Endothelial cell of umbilical vein (primary cell): ENCODE results near the gene VAPB. TPM values are rescaled to one million over a fixed set of nuclear protein-coding genes. Genes with fewer than 3 reads are reported as not detected.

Experiments
- BruUV-seq: library from RNA; stranded (reverse); fragments of 400-500 nt; replicated peaks from 2 replicates; lab custom pipeline; 2021; lab: Mats Ljungman, UMichigan
- CTCF ChIA-PET: fragments of 300-600, 350-600 bp; sonication (Branson Sonifier 250); formaldehyde crosslinking; loops from one replicate; lab custom pipeline; 2021; ENCODE audit warnings: antibody characterized with exemption, inconsistent platforms; lab: Charles Lee
- POLR2A ChIA-PET: fragments of 300-600, 350-600 bp; sonication (Branson Sonifier 250); formaldehyde crosslinking; loops from one replicate; lab custom pipeline; 2021; ENCODE audit warnings: antibody characterized with exemption, inconsistent platforms; lab: Charles Lee
- DNase-seq: peaks from one replicate; pipeline ENCODE4 v3.0.0-alpha.2; 2011; ENCODE audit warnings: low read depth, low spot score
- FAIRE-seq: peaks from 2 replicates; lab custom pipeline; 2011; peaks lifted over from hg19 to GRCh38; lab: Jason Lieb, UNC
- H2AFZ ChIP-seq: 2 replicates; pipeline ENCODE4 v1.6.0; 2012; ENCODE audit warnings: low read depth, low read length, control low read depth, inconsistent platforms
- H3K27ac ChIP-seq: 2 replicates; pipeline ENCODE4 v1.5.1; 2011; ENCODE audit warnings: low read depth, mild to moderate bottlenecking, control low read depth, low read length, moderate library complexity; ENCODE audit not compliant: insufficient read depth
- H3K27me3 ChIP-seq, 2 experiments: 2 replicates each; pipeline versions ENCODE4 v1.6.0 to v1.6.1; 2011; ENCODE audit warnings: low read length in 2 of 2, mixed read lengths in 1 of 2; ENCODE audit not compliant: control insufficient read depth in 2 of 2, insufficient read depth in 2 of 2
- H3K36me3 ChIP-seq, 2 experiments: 2 replicates in 1 of 2; 3 replicates in 1 of 2; pipeline ENCODE4 v1.5.1; 2011; ENCODE audit warnings: low read length in 2 of 2, mild to moderate bottlenecking in 1 of 2, moderate library complexity in 1 of 2; ENCODE audit not compliant: control insufficient read depth in 2 of 2, insufficient read depth in 2 of 2; ENCODE audit errors: extremely low read depth in 1 of 2
- H3K4me1 ChIP-seq: 3 replicates; pipeline ENCODE4 v1.5.1; 2011; ENCODE audit warnings: mild to moderate bottlenecking, low read length; ENCODE audit not compliant: control insufficient read depth, insufficient read depth; ENCODE audit errors: extremely low read depth
- H3K4me2 ChIP-seq: 2 replicates; pipeline ENCODE4 v1.6.1; 2011; ENCODE audit warnings: low read length, control low read depth, mixed read lengths; ENCODE audit not compliant: insufficient read depth
- H3K4me3 ChIP-seq, 3 experiments: fragments of 200-600 bp in 1 of 3; sonication (generic), shearing (Covaris generic) in 1 of 3; replicated peaks in 1 of 3; 2 replicates each; pipeline ENCODE4 v1.5.1; 2011 to 2016; ENCODE audit warnings: control low read depth in 3 of 3, low read length in 3 of 3, mild to moderate bottlenecking in 2 of 3, inconsistent platforms in 1 of 3, low read depth in 1 of 3, moderate library complexity in 1 of 3; ENCODE audit not compliant: insufficient read depth in 1 of 3
- H3K79me2 ChIP-seq: 2 replicates; pipeline ENCODE4 v1.6.0; 2012; ENCODE audit warnings: low read length, inconsistent platforms; ENCODE audit not compliant: control insufficient read depth, insufficient read depth
- H3K9ac ChIP-seq: replicated peaks from 2 replicates; pipeline ENCODE3; 2011; ENCODE audit warnings: low read length, control low read depth; ENCODE audit not compliant: insufficient read depth; ENCODE audit errors: extremely low read depth
- H3K9me1 ChIP-seq: replicated peaks from 3 replicates; pipeline ENCODE4 v1.6.0; 2011; ENCODE audit warnings: mild to moderate bottlenecking, low read length; ENCODE audit not compliant: control insufficient read depth, insufficient read depth; ENCODE audit errors: extremely low read depth
- H3K9me3 ChIP-seq: replicated peaks from 2 replicates; pipeline ENCODE4 v1.5.1; 2012; ENCODE audit warnings: low read length, inconsistent platforms; ENCODE audit not compliant: control insufficient read depth, insufficient read depth
- H4K20me1 ChIP-seq: replicated peaks from 2 replicates; pipeline ENCODE3; 2011; ENCODE audit warnings: mild to moderate bottlenecking, low read length; ENCODE audit not compliant: control insufficient read depth, insufficient read depth; ENCODE audit errors: extremely low read depth
- EZH2 ChIP-seq: IDR thresholded peaks from 2 replicates; pipeline ENCODE4 v1.6.1; 2012; ENCODE audit warnings: borderline replicate concordance, low read depth, mild to moderate bottlenecking, moderate library complexity, low read length, inconsistent platforms; ENCODE audit not compliant: severe bottlenecking
- FOS ChIP-seq: IDR thresholded peaks from 2 replicates; pipeline ENCODE4 v1.6.1; 2011; ENCODE audit warnings: mild to moderate bottlenecking, low read length, moderate library complexity, borderline replicate concordance; ENCODE audit not compliant: insufficient read depth
- GATA2 ChIP-seq: IDR thresholded peaks from 2 replicates; pipeline ENCODE4 v1.7.0; 2011; ENCODE audit warnings: low read depth, mild to moderate bottlenecking, moderate library complexity, mixed read lengths, low read length; ENCODE audit not compliant: insufficient read length, insufficient read depth
- JUN ChIP-seq: IDR thresholded peaks from 2 replicates; pipeline ENCODE4 v1.6.1; 2011; ENCODE audit warnings: borderline replicate concordance, low read depth; ENCODE audit not compliant: insufficient read length, insufficient read depth
- MYC ChIP-seq: IDR thresholded peaks from one replicate; pipeline ENCODE4 v1.6.1; 2011; ENCODE audit warnings: mild to moderate bottlenecking, low read depth, low read length
- POLR2A ChIP-seq: IDR thresholded peaks from 2 replicates; pipeline ENCODE4 v1.6.1; 2012; ENCODE audit warnings: low read depth, mild to moderate bottlenecking, control low read depth, low read length
- POLR2AphosphoS5 ChIP-seq: IDR thresholded peaks from 2 replicates; pipeline ENCODE4 v1.6.1; 2012; ENCODE audit warnings: low read depth, mild to moderate bottlenecking, control low read depth, low read length, moderate library complexity; ENCODE audit not compliant: insufficient read depth
- dilution Hi-C: fragments of 300-500 bp; cut with MboI; formaldehyde crosslinking; loops from one replicate; pipeline ENCODE4 v1.15.0; 2019; ENCODE audit warnings: low sequenced_read_pairs; ENCODE audit not compliant: extremely low pct_ligation_motif_present
- intact Hi-C: fragments of 100-400 bp; cut with micrococcal nuclease; formaldehyde crosslinking; loops from one replicate; pipeline ENCODE4 v1.10.0; 2022
- polyA plus RNA-seq, 4 experiments: library from polyadenylated mRNA; depleted of rRNA in 3 of 4; stranded (reverse) in 3 of 4; unstranded in 1 of 4; fragments of >200 nt; gene quantifications; 2 replicates each; pipeline versions ENCODE4 v1.2.1 to v1.2.3, GENCODE V29; 2011 to 2012; ENCODE audit warnings: missing spikeins in 1 of 4
- total RNA-seq: library from RNA; stranded (reverse); gene quantifications from 2 replicates; pipeline ENCODE4 v1.2.3, GENCODE V29; 2021
- TF ChIP-seq, protein P1 (sequence below): IDR thresholded peaks from 2 replicates; pipeline ENCODE4 v1.6.1; 2011; ENCODE audit not compliant: insufficient read depth, insufficient read length
- TF ChIP-seq, protein P2 (sequence below), 2 donors: IDR thresholded peaks; 1 replicate in 1 of 2; 2 replicates in 1 of 2; pipeline ENCODE4 v1.5.1; 2011; ENCODE audit warnings: low read length in 2 of 2, mild to moderate bottlenecking in 2 of 2, moderate library complexity in 2 of 2, control low read depth in 1 of 2, inconsistent platforms in 1 of 2, low read depth in 1 of 2; ENCODE audit not compliant: insufficient read depth in 1 of 2; ENCODE audit errors: extremely low read depth in 1 of 2

The VAPB gene
- total and polyA plus RNA-seq, 2 donors (not counting 3 experiments of a cell fraction or from before 2014, with no cell fraction given), result 17.9 to 48.9 TPM

DNA sequence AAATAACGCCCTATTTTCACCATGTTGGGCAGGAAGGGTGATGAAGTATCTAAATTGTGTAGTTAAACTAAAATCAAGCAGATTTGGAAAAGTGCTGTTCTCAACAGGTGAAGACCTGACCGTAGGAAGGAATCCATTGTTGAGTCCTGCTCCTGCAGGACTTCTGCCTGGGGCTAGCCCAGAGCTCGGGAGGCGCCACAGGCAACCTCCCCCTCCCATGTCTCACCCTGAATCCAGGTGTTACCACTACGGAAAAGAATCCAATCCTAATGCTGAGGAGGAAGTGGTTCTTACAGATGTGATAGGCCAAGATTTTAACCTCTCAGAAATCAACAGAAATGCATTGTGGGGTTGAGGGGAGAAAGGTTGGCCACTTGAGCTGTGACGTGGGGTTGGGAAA, 49.3 kb upstream of the VAPB start:
- H3K27ac ChIP-seq, result no peak overlapping the region
- peaks cover 0 to under 1% of the 10 kb centered on the region in 2 experiments for H3K36me3 ChIP-seq
- H3K4me3 ChIP-seq, result no peak overlapping the region
- FAIRE-seq (no peak), DNase-seq (no peak)
- peaks cover 46% of the 10 kb centered on the region for H3K79me2 ChIP-seq
- CTCF ChIA-PET, result no interaction called here
- intact Hi-C loops, result loop anchor here (5.0 kb wide), 1 partner anchor 48 kb away; the partner anchor contains the start of gene VAPB
- H2AFZ ChIP-seq, result no peak overlapping the region
- H3K9me3 ChIP-seq, result no peaks in the 10 kb centered on the region
- no peak overlapping the region for H3K9ac ChIP-seq
- no peak overlapping the region for H3K4me2 ChIP-seq
- dilution Hi-C loops, result no loop called here
- no TSS peak for BruUV-seq
- no peaks in the 10 kb centered on the region for H3K9me1 ChIP-seq
- peaks cover 36% of the 10 kb centered on the region for H3K4me1 ChIP-seq
- POLR2A ChIA-PET, result no interaction called here
- H3K27me3 ChIP-seq, result no peaks in the 10 kb centered on the region
- no peaks in the 10 kb centered on the region for H4K20me1 ChIP-seq
- TF ChIP-seq GATA2, result no peak
- TF ChIP-seq EZH2, result no peak
- TF ChIP-seq MYC, result no peak
- TF ChIP-seq FOS, result no peak

DNA sequence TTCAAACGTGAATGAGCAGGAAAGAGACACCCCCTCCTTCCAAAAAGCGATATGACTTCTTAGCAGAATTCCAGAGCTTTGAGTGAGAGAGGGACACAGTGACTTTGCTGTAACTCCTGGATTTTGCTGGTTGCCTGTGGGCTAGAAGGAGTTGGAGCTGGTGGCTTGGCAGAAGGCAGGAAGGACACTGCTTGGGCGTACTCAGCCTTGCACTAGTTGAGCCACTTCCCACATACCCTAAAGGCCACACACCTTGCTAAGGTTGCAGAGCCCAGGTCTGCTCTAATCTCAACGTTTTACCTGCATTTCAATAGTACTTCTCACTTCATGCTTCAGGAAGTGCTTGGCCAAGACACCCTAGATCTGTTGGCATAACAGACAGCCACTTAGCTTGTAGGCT, 48.9 kb upstream of the VAPB start:
- intact Hi-C loops, result loop anchor here (5.0 kb wide), 1 partner anchor 47 kb away; the partner anchor contains the start of gene VAPB
- FAIRE-seq (no peak), DNase-seq (no peak)
- no peak overlapping the region for H2AFZ ChIP-seq
- no TSS peak for BruUV-seq
- H3K9me1 ChIP-seq, result no peaks in the 10 kb centered on the region
- H3K4me1 ChIP-seq, result peaks cover 36% of the 10 kb centered on the region
- dilution Hi-C loops, result no loop called here
- H3K36me3 ChIP-seq, result peaks cover 0 to 3% of the 10 kb centered on the region in 2 experiments
- H3K27me3 ChIP-seq, result no peaks in the 10 kb centered on the region
- no peak overlapping the region for H3K27ac ChIP-seq
- H3K9me3 ChIP-seq, result no peaks in the 10 kb centered on the region
- H4K20me1 ChIP-seq, result no peaks in the 10 kb centered on the region
- no peak overlapping the region for H3K4me2 ChIP-seq
- TF ChIP-seq POLR2A (no peak), FOS (no peak), MYC (no peak), GATA2 (no peak), POLR2AphosphoS5 (no peak), JUN (no peak), EZH2 (no peak)
- TF ChIP-seq, protein P1, sequence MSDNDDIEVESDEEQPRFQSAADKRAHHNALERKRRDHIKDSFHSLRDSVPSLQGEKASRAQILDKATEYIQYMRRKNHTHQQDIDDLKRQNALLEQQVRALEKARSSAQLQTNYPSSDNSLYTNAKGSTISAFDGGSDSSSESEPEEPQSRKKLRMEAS, result no peak
- TF ChIP-seq, protein P2, sequence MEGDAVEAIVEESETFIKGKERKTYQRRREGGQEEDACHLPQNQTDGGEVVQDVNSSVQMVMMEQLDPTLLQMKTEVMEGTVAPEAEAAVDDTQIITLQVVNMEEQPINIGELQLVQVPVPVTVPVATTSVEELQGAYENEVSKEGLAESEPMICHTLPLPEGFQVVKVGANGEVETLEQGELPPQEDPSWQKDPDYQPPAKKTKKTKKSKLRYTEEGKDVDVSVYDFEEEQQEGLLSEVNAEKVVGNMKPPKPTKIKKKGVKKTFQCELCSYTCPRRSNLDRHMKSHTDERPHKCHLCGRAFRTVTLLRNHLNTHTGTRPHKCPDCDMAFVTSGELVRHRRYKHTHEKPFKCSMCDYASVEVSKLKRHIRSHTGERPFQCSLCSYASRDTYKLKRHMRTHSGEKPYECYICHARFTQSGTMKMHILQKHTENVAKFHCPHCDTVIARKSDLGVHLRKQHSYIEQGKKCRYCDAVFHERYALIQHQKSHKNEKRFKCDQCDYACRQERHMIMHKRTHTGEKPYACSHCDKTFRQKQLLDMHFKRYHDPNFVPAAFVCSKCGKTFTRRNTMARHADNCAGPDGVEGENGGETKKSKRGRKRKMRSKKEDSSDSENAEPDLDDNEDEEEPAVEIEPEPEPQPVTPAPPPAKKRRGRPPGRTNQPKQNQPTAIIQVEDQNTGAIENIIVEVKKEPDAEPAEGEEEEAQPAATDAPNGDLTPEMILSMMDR (IDR thresholded peaks at IDR 0.05; ENCODE audit: extremely low read depth in 1 of 2, insufficient read depth in 1 of 2, low read depth in 1 of 2, low read length in 2 of 2), result no peak
- peaks cover 42% of the 10 kb centered on the region for H3K79me2 ChIP-seq
- ChIA-PET CTCF (no interaction called here), POLR2A (no interaction called here)
- H3K4me3 ChIP-seq, result no peak overlapping the region
- H3K9ac ChIP-seq, result no peak overlapping the region
